Common myeloid progenitor, CD34-positive (primary cell): ENCODE measurements around the gene CANT1.

Source experiments
- CTCF ChIA-PET: fragments of 350-600 bp; sonication (Branson Sonifier 250); formaldehyde crosslinking; loops from one replicate; lab custom pipeline; 2021; ENCODE audit warnings: antibody characterized with exemption; lab: Charles Lee
- POLR2A ChIA-PET: fragments of 350-600 bp; sonication (Branson Sonifier 250); formaldehyde crosslinking; loops from one replicate; lab custom pipeline; 2021; ENCODE audit warnings: antibody characterized with exemption; lab: Charles Lee
- DNase-seq, 3 donors: peaks; one replicate each; pipeline versions ENCODE4 v3.0.0 to v3.0.0-alpha.2; 2013
- H3K27ac ChIP-seq, 2 experiments: 1 replicate in 1 of 2; 2 replicates in 1 of 2; pipeline ENCODE4 v1.7.0; 2013; ENCODE audit warnings: inconsistent platforms in 2 of 2, low read length in 2 of 2, mild to moderate bottlenecking in 2 of 2, low read depth in 1 of 2, moderate library complexity in 1 of 2; ENCODE audit not compliant: severe bottlenecking in 2 of 2, insufficient read depth in 1 of 2, poor library complexity in 1 of 2
- H3K27me3 ChIP-seq, 5 experiments: replicated peaks in 2 of 5; 1 replicate in 3 of 5; 2 replicates in 2 of 5; pipeline versions ENCODE4 v1.6.1 to v1.7.0; 2013; ENCODE audit warnings: low read length in 4 of 5, mild to moderate bottlenecking in 2 of 5, moderate library complexity in 2 of 5, inconsistent platforms in 1 of 5; ENCODE audit not compliant: insufficient read depth in 5 of 5, control insufficient read depth in 4 of 5
- H3K36me3 ChIP-seq, 4 experiments: 1 replicate in 2 of 4; 2 replicates in 2 of 4; pipeline versions ENCODE4 v1.6.1 to v1.7.0; 2013; ENCODE audit warnings: low read length in 3 of 4, control low read depth in 1 of 4, mild to moderate bottlenecking in 1 of 4; ENCODE audit not compliant: control insufficient read depth in 4 of 4, insufficient read depth in 4 of 4
- H3K4me1 ChIP-seq, 4 experiments: 1 replicate in 3 of 4; 2 replicates in 1 of 4; pipeline versions ENCODE4 v1.6.1 to v1.7.1; 2013; ENCODE audit warnings: low read length in 3 of 4, mild to moderate bottlenecking in 3 of 4, control low read depth in 1 of 4, inconsistent platforms in 1 of 4, moderate library complexity in 1 of 4; ENCODE audit not compliant: control insufficient read depth in 4 of 4, insufficient read depth in 4 of 4; ENCODE audit errors: control extremely low read depth in 1 of 4
- H3K4me3 ChIP-seq, 7 experiments: 1 replicate in 4 of 7; 2 replicates in 3 of 7; pipeline versions ENCODE4 v1.5.1 to v1.7.0; 2013; ENCODE audit warnings: mild to moderate bottlenecking in 7 of 7, low read length in 6 of 7, moderate library complexity in 6 of 7, inconsistent platforms in 2 of 7, low read depth in 2 of 7, control low read depth in 1 of 7; ENCODE audit not compliant: insufficient read depth in 4 of 7, control insufficient read depth in 1 of 7; ENCODE audit errors: extremely low read depth in 1 of 7
- H3K9me3 ChIP-seq, 5 experiments: 1 replicate in 4 of 5; 2 replicates in 1 of 5; pipeline versions ENCODE4 v1.6.1 to v1.7.1; 2013; ENCODE audit warnings: low read length in 4 of 5, mild to moderate bottlenecking in 2 of 5, inconsistent platforms in 1 of 5, low read depth in 1 of 5, moderate library complexity in 1 of 5; ENCODE audit not compliant: control insufficient read depth in 4 of 5, insufficient read depth in 2 of 5; ENCODE audit errors: control extremely low read depth in 1 of 5
- WGBS: methylation state at CpG from one replicate; pipeline ENCODE4 v1.1.5; 2013; ENCODE audit not compliant: insufficient coverage; 5-methylcytosine and 5-hydroxymethylcytosine counted together

CANT1 gene

GRCh38 chr17:79002796-79003593 lies 6.6 kb downstream of the CANT1 start:
- H3K9me3 ChIP-seq = no peaks in the 10 kb centered on the region
- ChIA-PET POLR2A (no interaction called here), CTCF (interaction anchor here (0.7 to 1.1 kb wide), 3 partner anchors 8 to 19 kb away, joined by 3 to 4 read pairs (median 3); no protein-coding TSS in a partner anchor)
- H3K27ac ChIP-seq = no peak overlapping the region
- no peaks in the 10 kb centered on the region for H3K27me3 ChIP-seq
- 96% methylated on average over 18 of the region's 20 CpGs for WGBS
- H3K4me3 ChIP-seq = no peak overlapping the region
- DNase-seq = no peak
- H3K4me1 ChIP-seq = peaks cover 0 to 31% (median 29%) of the 10 kb centered on the region in 4 experiments
- H3K36me3 ChIP-seq = peaks cover 0 to 66% (median 40%) of the 10 kb centered on the region in 4 experiments

- WGBS = 96% methylated on average over 7 of the region's 14 CpGs
- CTCF ChIA-PET = interaction anchor here (0.7 kb wide), 1 partner anchor 18 kb away, joined by 4 read pairs; no protein-coding TSS in a partner anchor
- POLR2A ChIA-PET = no interaction called here
- Histone ChIP-seq H3K27ac (no peak overlapping the region), H3K4me3 (no peak overlapping the region), H3K9me3 (no peaks in the 10 kb centered on the region), H3K36me3 (peaks cover 0 to 67% (median 44%) of the 10 kb centered on the region in 4 experiments), H3K27me3 (no peaks in the 10 kb centered on the region), H3K4me1 (peaks cover 0 to 24% (median 23%) of the 10 kb centered on the region in 4 experiments)
- no peak for DNase-seq
Observed at GRCh38 chr17:79002291-79002690, 7.3 kb downstream of the CANT1 start.

DNA sequence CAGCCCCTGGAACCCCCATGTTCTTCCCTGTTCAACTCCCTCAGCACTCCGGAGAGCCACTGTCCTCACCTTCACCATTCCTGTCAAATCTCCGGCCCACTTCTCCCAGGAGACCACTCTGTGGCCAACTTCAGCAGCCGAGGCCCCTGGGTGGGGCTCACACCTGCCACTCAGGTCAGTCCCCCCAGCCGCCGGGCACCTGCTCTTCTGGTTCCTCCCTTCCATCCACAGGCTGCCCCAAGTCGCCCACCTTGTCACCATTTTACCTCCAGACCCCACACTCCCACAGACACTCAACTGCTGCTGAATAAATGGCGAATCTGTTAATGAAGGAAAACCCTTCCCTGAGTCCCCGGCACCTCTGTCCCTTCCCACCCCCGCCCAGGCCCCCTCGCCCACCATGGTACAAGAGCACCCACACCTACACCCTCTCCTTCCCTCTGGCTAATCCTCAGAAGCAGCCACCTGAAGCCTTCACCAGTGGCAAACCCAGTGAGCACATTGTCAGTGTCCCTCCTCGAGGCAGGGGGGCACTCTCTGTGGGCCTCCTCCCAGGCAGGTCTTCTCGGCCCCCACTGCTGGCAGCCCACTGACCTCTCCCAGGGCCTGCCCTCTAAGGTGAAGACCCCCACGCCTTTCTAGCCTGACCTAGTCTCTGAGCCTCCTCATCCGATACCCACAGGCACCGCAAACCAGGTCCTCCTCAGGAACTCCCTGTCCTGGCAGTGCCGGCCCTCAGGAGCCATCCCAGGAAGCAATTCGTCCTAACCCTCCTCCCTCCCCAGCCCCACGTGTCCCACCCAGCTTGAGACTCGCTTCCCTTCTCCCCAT lies 8.2 kb downstream of the CANT1 start:
- 95% methylated on average over 13 of the region's 19 CpGs for WGBS
- Histone ChIP-seq H3K4me3 (no peak overlapping the region), H3K4me1 (peaks cover 0 to 18% (median 15%) of the 10 kb centered on the region in 4 experiments), H3K9me3 (no peaks in the 10 kb centered on the region), H3K36me3 (peaks cover 3 to 68% (median 50%) of the 10 kb centered on the region in 4 experiments), H3K27me3 (no peaks in the 10 kb centered on the region), H3K27ac (no peak overlapping the region)
- POLR2A ChIA-PET = no interaction called here
- DNase-seq = no peak
- CTCF ChIA-PET = no interaction called here

DNA sequence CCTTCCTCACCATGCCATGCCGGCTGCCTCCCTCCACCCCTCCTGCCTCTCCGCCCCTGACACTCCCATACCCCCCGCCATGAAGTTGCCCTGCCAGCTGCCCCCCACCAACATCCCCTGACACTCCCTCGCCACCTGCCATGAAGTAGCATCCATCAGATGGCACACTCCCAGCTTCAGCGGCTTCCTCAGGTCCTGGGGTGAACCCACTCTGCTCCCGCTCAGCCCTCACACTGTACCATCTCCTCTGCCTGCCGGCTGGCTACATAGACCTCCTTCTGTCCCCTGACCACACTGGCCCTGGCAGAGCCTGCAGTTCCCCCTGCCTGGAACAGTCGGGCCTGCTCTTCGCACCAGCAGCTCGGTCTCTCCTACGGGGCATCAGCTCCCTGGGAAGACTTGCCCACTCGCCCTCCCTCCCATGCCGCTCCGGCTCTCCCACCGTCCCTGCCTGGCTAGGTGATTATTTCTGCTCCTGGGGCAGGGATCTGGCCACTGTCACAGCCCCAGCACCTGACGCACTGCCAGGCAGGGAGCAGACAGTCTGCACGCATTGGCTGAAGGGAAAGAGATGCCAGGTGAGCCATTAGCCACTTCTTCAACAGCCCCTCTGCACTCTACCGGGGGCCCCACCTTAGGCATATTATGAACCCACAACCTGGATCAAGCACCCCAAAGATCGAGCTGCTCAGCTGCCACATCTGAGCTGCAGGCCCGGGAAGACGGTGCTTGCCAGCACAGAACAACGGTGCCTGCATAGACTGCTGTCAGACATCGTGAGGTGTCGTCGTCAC lies 9.0 kb downstream of the CANT1 start:
- POLR2A ChIA-PET = no interaction called here
- DNase-seq = no peak
- peaks cover 3 to 73% (median 57%) of the 10 kb centered on the region in 4 experiments for H3K36me3 ChIP-seq

DNA sequence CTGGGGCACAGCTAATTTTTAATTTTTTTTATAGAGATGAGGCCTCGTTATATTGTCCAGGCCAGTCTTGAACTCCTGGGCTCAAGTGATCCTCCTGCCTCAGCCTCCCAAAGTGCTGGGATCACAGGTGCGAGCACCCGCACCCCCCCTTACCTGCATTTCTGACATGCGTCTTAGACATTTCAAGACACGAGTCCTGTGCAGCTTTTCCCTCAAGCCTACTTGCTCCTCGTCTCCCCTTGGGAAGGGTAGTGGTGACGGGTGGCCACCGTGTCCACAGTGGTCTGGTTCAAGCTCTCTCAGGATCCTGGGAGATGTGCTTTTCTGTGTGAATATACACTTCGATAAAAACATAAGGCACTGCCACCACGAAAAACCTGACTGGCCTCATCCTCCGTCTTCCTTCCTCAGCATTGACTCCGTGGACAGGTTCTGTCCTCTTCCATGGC lies 9.6 kb downstream of the CANT1 start:
- ChIA-PET CTCF (interaction anchor here (0.7 to 1.2 kb wide), 2 partner anchors 20 to 95 kb away, joined by 3 read pairs; partner anchors contain the start of gene LGALS3BP), POLR2A (no interaction called here)
- DNase-seq = no peak
- 98% methylated on average over 10 of the region's 12 CpGs for WGBS
- Histone ChIP-seq H3K27ac (no peak overlapping the region), H3K4me3 (no peak overlapping the region), H3K36me3 (peaks cover 3 to 79% (median 61%) of the 10 kb centered on the region in 4 experiments), H3K9me3 (no peaks in the 10 kb centered on the region), H3K27me3 (no peaks in the 10 kb centered on the region), H3K4me1 (peaks cover 0 to 4% (median 1%) of the 10 kb centered on the region in 4 experiments)

More for the DNA sequence above, 9.0 kb downstream of the CANT1 start:
- H3K4me1 ChIP-seq = peaks cover 0 to 10% (median 7%) of the 10 kb centered on the region in 4 experiments
- no peak overlapping the region for H3K27ac ChIP-seq
- 96% methylated on average over 22 of the region's 25 CpGs for WGBS
- H3K9me3 ChIP-seq = no peaks in the 10 kb centered on the region
- no peak overlapping the region for H3K4me3 ChIP-seq
- H3K27me3 ChIP-seq = no peaks in the 10 kb centered on the region
- CTCF ChIA-PET = interaction anchor here (0.7 kb wide), 1 partner anchor 21 kb away, joined by 3 read pairs; the partner anchor contains the start of gene LGALS3BP

- Histone ChIP-seq H3K4me3 (no peak overlapping the region), H3K27me3 (no peaks in the 10 kb centered on the region), H3K36me3 (peaks cover 3 to 86% (median 68%) of the 10 kb centered on the region in 4 experiments), H3K27ac (no peak overlapping the region), H3K4me1 (peaks cover 0 to 6% (median under 1%) of the 10 kb centered on the region in 4 experiments), H3K9me3 (no peaks in the 10 kb centered on the region)
- ChIA-PET POLR2A (no interaction called here), CTCF (interaction anchor here (1.2 kb wide), 1 partner anchor 94 kb away, joined by 3 read pairs; no protein-coding TSS in a partner anchor)
- no peak for DNase-seq
- WGBS = 97% methylated on average over 15 of the region's 17 CpGs
Observed at GRCh38 chr17:78999056-78999768, 10.4 kb downstream of the CANT1 start.
